ENCODE results near the gene ARL14EP.
A peak's percentile ranks its signal among the peaks of the same experiment; 100 is the strongest.

The ARL14EP gene

DNA sequence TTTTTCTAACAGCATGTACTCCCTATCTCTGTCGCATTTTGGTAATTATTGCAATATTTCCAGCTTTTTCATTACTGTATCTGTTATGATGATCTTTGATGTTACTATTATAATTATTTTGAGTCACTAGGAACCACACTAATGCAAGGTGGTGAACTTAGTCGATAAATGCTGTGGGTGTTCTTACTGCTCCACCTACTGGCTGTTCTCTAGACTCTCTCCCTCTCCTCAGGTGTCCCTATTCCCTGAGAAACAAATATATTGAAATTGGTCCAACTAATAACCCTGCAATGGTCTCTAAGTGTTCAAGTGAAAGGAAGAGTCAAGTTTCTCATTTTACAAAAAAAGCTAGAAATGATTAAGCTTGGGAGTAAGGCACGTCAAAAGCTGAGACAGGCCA lies 10.5 kb downstream of the ARL14EP start:
- TF ChIP-seq, protein P1, sequence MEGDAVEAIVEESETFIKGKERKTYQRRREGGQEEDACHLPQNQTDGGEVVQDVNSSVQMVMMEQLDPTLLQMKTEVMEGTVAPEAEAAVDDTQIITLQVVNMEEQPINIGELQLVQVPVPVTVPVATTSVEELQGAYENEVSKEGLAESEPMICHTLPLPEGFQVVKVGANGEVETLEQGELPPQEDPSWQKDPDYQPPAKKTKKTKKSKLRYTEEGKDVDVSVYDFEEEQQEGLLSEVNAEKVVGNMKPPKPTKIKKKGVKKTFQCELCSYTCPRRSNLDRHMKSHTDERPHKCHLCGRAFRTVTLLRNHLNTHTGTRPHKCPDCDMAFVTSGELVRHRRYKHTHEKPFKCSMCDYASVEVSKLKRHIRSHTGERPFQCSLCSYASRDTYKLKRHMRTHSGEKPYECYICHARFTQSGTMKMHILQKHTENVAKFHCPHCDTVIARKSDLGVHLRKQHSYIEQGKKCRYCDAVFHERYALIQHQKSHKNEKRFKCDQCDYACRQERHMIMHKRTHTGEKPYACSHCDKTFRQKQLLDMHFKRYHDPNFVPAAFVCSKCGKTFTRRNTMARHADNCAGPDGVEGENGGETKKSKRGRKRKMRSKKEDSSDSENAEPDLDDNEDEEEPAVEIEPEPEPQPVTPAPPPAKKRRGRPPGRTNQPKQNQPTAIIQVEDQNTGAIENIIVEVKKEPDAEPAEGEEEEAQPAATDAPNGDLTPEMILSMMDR (IDR thresholded peaks at IDR 0.05; ENCODE audit: low read depth, low read length, missing control alignments): peak; percentile 64
- in situ Hi-C loops (cut with HindIII; ENCODE audit: low sequenced_read_pairs): no loop called here

DNA sequence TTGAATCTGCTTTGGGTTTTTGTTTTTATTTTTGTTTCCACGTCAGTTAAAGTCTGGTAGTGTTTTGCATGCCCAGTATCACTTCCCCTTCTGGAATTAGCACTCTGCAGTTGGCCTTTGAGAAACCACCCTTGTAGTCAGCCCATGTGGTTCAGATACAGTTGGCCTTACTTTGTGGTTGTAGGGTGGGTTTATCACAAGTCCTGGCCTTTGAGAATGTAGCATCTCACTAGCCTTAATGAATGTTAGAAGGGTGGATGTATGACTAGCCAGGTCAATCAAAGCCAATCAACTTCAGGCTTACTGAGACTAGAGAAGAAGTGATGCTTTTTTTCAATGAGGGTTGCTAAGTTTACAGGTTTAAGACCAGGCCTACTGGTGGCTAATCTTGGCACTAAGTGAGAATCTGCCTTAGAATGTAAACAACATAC lies 19.8 kb downstream of the ARL14EP start:
- H3K4me3 ChIP-seq (ENCODE audit: low read depth, low read length): no peak overlapping the region
- TF ChIP-seq, protein P1 (IDR thresholded peaks at IDR 0.05; ENCODE audit: low read depth, low read length, missing control alignments): no peak
- no peak for DNase-seq (ENCODE audit: low read depth)
- in situ Hi-C loops (cut with HindIII; ENCODE audit: low sequenced_read_pairs): no loop called here

More for the DNA sequence above, 10.5 kb downstream of the ARL14EP start:
- no peak for DNase-seq (ENCODE audit: low read depth)
- H3K4me3 ChIP-seq (ENCODE audit: low read depth, low read length): no peak overlapping the region

DNA sequence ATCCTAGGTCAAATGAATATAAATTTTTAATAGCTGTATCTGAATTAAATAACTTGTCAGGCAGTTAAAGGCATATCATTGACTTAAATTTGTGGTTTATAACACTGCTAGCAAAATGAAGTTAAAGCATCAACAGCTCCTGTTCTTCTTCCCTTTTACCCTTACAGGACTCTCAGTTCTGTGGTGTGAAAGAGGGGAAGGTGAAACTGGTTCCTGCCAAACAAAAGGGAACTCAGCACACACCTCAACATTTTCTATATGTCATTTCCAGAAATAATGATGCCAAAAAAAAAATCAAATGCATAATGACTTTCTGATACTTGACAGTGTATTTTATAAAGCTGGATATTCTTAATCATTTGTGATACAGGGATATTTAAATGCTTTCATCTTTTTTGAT lies 21.2 kb downstream of the ARL14EP start:
- no peak for DNase-seq (ENCODE audit: low read depth)
- in situ Hi-C loops (cut with HindIII; ENCODE audit: low sequenced_read_pairs): no loop called here
- H3K4me3 ChIP-seq (ENCODE audit: low read depth, low read length): no peak overlapping the region
- TF ChIP-seq, protein P1 (IDR thresholded peaks at IDR 0.05; ENCODE audit: low read depth, low read length, missing control alignments): no peak

DNA sequence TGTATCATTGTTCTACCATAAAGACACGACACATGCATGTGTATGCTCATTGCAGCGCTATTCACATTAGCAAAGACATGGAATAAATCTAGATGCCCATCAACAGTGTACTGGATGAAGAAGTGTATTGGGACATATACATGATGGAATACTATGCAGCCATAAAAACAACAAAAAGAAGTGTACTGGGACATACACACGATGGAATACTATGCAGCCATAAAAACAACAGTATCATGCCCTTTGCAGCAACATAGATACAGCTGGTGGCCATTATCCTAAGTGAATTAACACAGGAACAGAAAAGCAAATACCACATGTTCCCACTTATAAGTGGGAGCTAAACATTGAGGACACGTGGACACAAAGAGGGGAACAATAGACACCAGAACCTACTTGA lies 22.7 kb downstream of the ARL14EP start:
- no peak for DNase-seq (ENCODE audit: low read depth)
- in situ Hi-C loops (cut with HindIII; ENCODE audit: low sequenced_read_pairs): no loop called here
- no peak overlapping the region for H3K4me3 ChIP-seq (ENCODE audit: low read depth, low read length)
- TF ChIP-seq, protein P1 (IDR thresholded peaks at IDR 0.05; ENCODE audit: low read depth, low read length, missing control alignments): no peak

DNA sequence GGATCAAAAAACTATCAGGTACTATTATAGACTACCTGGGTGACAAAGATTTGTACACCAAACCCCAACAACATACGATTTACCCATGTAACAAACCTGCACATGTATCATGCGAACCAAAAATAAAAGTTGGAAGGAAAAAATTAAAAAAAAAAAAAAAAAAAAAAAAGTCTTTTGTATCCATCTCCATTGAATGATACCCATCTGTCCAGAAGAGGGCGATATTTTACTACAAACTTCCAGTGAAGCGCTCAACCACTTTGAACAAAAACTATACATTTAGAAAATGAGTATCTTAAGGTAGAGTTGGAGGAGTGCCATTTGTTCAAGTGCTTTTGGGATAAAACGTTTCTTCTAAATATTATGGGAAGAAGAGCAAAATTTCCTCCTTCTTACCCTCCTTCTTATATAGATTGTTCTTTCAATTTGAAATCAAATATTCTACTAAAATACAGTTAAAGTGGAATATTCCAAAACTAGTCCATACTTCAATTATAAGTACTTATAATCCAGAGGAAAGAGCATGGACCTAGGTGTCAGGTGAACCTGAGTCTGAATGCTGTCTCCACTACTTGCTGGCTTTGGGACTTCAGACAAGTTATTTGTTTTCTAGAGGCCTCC lies 23.3 kb downstream of the ARL14EP start:
- in situ Hi-C loops (cut with HindIII; ENCODE audit: low sequenced_read_pairs): no loop called here
- no peak overlapping the region for H3K4me3 ChIP-seq (ENCODE audit: low read depth, low read length)
- peak; percentile 49 for DNase-seq (ENCODE audit: low read depth)
- TF ChIP-seq, protein P1 (IDR thresholded peaks at IDR 0.05; ENCODE audit: low read depth, low read length, missing control alignments): peak; percentile 43

DNA sequence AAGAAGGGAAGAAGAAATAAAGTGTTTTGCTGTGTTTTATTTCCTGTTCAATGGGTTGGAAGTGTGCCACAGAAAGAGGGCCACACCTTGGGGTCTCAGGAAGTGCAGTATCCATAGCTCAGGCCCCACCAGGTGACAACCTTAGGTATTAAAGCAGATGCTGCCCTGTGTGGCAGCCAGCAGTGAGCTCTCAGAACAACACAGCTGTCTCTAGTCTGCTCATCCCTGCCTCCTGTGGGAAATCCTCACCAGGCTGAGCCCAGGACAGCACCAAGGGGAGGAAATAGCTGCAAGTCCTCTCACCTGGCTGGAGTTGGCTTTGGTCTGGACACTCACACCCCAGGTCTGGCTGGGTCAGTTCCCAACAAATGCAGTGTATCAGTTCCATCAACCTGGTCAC lies 25.1 kb downstream of the ARL14EP start:
- H3K4me3 ChIP-seq (ENCODE audit: low read depth, low read length): no peak overlapping the region
- TF ChIP-seq, protein P1 (IDR thresholded peaks at IDR 0.05; ENCODE audit: low read depth, low read length, missing control alignments): no peak
- DNase-seq (ENCODE audit: low read depth): no peak
- in situ Hi-C loops (cut with HindIII; ENCODE audit: low sequenced_read_pairs): no loop called here

All from astrocyte of the cerebellum (primary cell).